Measurements from ENCODE around the gene FMNL2.

DNA sequence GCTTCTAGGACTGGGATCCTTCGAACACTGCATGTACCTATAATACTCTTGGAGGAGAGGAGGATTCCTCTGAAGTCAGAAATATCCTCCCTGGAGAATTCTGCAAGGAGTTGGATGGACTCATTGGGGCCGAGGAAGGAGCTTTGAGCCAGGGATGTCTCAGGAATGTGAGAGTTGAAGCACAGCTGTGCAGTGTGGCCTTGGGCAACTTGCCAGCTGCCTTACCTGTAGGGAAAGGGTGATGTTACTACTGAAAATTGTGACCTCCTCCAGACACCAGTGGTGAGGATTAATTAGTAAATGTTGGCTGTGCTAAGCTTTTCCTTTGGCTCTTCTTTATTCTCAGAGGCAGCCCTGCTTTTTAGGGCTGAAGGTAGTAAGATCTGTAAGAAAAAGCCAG, 41.4 kb downstream of the FMNL2 start:
- TF ChIP-seq POLR2AphosphoS5 (IDR thresholded peaks at IDR 0.05): no peak
- TF ChIP-seq, protein P1, sequence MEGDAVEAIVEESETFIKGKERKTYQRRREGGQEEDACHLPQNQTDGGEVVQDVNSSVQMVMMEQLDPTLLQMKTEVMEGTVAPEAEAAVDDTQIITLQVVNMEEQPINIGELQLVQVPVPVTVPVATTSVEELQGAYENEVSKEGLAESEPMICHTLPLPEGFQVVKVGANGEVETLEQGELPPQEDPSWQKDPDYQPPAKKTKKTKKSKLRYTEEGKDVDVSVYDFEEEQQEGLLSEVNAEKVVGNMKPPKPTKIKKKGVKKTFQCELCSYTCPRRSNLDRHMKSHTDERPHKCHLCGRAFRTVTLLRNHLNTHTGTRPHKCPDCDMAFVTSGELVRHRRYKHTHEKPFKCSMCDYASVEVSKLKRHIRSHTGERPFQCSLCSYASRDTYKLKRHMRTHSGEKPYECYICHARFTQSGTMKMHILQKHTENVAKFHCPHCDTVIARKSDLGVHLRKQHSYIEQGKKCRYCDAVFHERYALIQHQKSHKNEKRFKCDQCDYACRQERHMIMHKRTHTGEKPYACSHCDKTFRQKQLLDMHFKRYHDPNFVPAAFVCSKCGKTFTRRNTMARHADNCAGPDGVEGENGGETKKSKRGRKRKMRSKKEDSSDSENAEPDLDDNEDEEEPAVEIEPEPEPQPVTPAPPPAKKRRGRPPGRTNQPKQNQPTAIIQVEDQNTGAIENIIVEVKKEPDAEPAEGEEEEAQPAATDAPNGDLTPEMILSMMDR (IDR thresholded peaks at IDR 0.05): no peak

All from esophagus muscularis mucosa (tissue), 3 donors.